OCI-M2 (cell line): ENCODE data around the gene BAIAP2L1.
"Not testable (repeated sequence)": the region's sequence is repeated elsewhere in the genome, so short reads cannot be mapped to it uniquely, and the experiment has no call there.

ENCODE experiments used
- DNase-seq: peaks from one replicate; lab custom pipeline; 2025; ENCODE audit not compliant: unreplicated experiment; lab: John Stamatoyannopoulos, UW

BAIAP2L1 gene

DNA sequence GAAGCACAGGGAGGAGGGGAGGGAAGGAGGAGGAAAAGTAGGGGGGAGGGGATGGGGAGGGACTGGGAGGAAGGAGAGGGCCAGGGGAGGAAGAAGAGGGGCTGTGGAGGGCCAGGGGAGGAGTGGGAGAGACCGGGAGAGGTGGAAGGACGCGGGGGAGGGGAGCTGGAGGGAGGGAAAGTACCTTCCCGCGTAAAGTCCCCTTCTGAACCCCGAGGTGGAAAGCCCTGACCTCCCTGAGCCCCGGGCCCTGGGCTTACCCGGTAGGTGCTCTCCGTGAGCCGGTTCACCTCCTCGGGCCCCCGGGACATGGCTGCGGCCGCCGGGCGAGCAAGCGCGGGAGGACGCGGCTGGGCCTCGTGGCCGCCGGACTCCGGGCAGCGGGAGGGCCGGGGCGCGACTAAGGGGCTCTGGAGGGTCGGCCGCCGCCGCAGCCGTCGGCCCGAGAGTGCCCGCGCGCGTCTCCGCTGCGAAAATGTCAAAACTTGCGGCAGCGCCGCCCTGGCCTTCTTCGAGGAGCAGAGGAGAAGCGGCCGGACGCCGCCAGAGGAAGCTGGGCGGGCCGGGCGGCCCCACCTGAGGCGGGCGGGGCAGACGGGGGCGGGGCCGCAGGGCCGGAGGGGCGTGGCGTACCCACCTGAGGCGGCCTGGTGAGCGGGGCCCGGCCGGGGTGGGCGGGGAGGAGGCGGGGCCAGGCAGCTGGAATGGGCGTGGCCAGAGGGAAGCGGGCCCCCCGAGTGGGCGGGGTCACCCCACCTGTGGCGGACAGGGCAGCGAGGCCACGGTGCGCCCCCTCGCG is at the start of gene BAIAP2L1:
TSS of gene BAIAP2L1 (minus strand) at position 549 of the 799 bp plus-strand sequence. CDS start at position 311, 238 bp downstream.
- peak; percentile 14 for DNase-seq

DNA sequence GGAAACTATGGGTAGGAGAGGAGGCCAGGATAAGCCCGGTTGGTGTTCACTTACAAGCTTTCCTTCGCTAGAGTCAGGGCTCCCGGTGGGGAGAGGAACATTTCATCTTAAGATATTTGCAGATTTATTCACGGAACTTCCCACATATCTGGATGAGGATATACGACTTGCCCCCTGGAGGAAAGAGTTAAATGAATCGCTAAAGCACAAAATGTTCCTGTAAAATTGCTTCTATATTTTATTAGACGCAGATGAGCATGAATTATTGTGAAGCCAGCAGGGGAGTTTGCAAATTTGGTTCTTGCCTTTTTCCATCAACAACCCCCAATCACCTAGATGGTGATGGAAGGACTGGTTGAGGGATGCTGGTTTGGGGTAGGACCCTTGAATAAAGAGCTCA is 47.9 kb upstream of the BAIAP2L1 start:
- no peak for DNase-seq

GRCh38 chr7:98440992-98441391 is 40.1 kb upstream of the BAIAP2L1 start:
- DNase-seq, result not testable (repeated sequence)

GRCh38 chr7:98439484-98439883 is 38.6 kb upstream of the BAIAP2L1 start:
- no peak for DNase-seq

DNA sequence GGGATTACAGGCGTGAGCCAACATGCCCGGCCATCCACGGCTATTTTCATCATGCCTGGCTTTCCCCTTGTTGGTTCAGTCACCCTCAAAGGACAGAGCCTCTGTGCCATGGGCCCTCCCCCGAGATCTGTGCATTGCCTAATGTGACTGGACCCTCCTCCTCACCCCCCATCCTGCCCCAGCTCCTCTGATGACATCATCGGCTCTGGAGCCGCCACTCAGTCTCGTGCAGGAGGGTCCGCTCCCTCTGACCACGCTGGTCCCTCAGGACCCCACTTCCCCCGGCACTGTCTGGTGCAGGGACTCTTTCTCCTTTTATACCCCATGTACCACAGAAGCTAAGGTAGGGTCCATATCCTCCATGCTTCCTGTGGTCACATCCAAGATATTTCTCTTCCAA is 33.2 kb upstream of the BAIAP2L1 start:
- no peak for DNase-seq

DNA sequence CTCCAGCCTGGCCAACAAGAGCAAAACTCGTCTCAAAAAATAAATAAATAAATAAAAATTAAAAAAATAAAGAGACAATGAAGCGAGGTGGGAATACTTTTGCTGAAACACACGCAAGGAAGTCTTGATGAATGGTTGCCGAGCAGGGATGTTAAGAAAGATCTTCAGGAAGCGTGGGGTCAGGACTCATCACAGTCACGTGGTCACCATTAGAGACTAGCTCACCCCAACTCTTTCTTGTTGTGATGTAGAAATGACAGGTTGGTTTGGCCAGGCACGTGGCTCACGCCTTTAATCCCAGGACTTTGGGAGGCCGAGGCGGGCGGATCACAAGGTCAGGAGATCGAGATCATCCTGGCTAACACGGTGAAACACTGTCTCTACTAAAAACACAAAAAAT is 28.9 kb upstream of the BAIAP2L1 start:
- no peak for DNase-seq

- DNase-seq, result no peak
These were observed 22.2 kb upstream of the BAIAP2L1 start for GRCh38 chr7:98423043-98423442.

- DNase-seq, result no peak
These were observed 20.2 kb upstream of the BAIAP2L1 start for GRCh38 chr7:98420966-98421612.

DNA sequence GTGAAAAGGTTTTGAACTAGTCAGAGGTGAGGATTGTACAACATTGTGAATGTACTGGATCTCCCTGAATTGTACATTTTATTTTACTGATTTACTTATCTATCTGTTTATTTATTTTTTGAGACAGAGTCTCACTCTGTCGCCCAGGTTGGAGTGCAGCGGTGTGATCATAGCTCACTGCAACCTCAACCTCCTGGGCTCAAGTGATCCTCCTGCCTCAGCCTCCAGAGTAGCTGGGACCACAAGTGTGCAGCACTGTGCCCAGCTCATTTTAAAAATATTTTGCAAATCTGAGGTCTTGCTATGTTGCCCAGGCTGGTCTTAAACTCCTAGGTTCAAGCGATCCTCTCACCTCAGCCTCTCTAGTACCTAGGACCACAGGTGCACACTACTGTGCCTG is 19.1 kb upstream of the BAIAP2L1 start:
- DNase-seq, result not testable (repeated sequence)

DNA sequence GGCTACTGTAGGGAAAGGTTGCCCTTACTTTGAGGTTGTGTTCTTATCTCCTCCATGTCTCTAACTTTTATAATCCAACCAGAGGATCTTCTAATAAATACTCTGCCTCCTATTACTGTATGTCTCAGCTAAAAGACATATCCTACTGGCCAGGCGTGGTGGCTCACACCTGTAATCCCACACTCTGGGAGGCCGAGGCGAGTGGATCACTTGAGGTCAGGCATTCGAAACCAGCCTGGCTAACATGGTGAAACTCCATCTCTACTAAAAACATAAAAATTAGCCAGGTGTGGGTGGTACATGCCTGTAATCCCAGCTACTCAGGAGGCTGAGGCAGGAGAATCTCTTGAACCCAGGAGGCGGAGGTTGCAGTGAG is 18.4 kb upstream of the BAIAP2L1 start:
- DNase-seq, result not testable (repeated sequence)

- DNase-seq, result no peak
These were observed 17.9 kb upstream of the BAIAP2L1 start for GRCh38 chr7:98418636-98419315.

- DNase-seq, result no peak
These were observed 17.4 kb upstream of the BAIAP2L1 start for GRCh38 chr7:98418271-98418635.

- not testable (repeated sequence) for DNase-seq
These were observed 16.8 kb upstream of the BAIAP2L1 start for GRCh38 chr7:98417604-98418270.

DNA sequence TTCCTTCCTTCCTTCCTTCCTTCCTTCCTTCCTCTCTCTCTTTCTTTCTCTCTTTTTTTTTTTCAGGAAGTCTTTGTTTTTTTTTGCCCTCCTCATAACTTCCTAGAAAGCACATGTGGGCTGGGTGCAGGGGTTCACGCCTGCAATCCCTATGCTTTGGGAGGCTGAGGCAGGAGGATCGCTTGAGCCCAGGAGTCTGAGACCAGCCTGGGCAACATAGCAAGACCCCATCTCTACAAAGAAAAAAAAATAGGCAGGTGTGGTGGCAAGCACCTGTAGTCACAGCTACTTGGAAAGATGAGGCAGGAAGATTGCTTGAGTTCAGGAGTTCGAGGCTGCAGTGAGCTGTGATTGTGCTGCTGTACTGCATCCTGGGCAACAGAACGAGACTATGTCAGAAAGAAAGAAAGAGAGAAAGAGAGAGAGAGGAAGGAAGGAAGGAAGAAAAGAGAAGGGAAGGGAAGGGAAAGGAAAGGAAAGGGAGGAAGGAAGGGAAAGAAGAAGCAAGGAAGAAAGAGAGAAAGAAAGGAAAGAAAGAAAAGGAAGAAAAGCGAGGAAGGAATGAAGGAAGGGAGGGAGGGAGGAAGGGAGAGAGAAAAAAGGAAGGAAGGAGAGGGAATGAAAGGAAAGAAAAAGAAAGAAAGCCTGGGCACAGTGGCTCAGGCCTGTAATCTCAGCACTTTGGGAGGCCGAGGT is 13.5 kb upstream of the BAIAP2L1 start:
- no peak for DNase-seq

- not testable (repeated sequence) for DNase-seq
These were observed 12.8 kb upstream of the BAIAP2L1 start for GRCh38 chr7:98413655-98414054.

- DNase-seq, result no peak
These were observed 9.0 kb upstream of the BAIAP2L1 start for GRCh38 chr7:98409843-98410242.

DNA sequence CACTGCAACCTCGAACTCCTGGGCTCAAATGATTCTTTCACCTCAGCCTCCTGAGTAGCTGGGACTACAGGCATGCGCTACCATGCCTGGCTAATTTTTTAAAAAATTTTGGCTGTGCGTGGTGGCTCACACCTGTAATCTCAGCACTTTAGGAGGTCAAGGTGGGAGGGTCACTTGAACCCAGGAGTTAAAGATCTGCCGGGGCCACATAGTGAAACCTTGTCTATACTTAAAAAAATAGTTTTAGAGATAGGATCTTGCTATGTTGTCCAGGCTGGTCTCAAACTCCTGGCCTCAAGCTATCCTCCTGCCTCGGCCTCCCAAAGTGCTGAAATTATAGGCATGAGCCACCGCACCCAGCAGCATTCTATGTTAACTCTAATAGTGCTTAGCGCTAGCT is 7.3 kb upstream of the BAIAP2L1 start:
- not testable (repeated sequence) for DNase-seq

- DNase-seq, result no peak
These were observed 5.9 kb upstream of the BAIAP2L1 start for GRCh38 chr7:98406827-98407226.

GRCh38 chr7:98404840-98405239 is 4.0 kb upstream of the BAIAP2L1 start:
- DNase-seq, result no peak

DNA sequence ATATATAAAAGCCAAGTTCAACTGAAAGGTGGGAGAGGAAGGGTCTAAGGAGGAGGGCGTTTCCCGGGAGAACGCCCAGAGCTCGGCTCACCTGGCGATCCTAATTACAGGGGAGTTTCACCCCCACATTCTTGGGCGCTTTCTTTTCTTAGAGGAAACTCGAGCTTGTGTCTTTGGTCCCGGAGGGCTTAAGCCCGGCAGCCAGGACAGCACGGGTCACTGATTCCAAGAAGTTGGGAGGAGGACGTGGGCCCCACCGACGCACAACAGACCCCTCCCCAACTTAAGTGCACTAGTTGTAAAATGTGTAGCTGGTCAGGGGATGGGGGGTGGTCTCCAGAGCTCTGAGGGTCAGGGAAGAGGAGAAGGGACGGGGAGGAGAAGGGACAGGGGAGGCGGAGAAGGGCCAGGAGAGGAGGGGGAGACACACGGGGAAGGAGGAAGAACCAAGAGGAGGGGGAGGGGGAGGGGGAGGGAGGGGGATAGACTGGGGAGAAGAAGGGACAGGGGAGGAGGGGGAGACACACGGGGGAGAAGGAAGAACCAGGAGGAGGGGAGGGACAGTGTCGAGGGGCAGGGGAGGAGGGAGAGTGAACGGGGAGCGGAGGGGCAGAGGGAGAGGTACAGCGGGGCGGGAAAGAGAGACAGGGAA is 874 bp downstream of the BAIAP2L1 start:
- DNase-seq, result no peak
